Muscle of back (tissue), 11 donors: Measurements from ENCODE around the gene SORCS2. TPM values are rescaled to one million over a fixed set of nuclear protein-coding genes. Genes with fewer than 3 reads are reported as not detected.
A peak's percentile ranks its signal among the peaks of the same experiment; 100 is the strongest.

Source experiments
- DNase-seq, 3 donors: peaks; one replicate each; pipeline versions ENCODE4 v3.0.0 to v3.0.0-alpha.2; 2013
- polyA plus RNA-seq, 10 donors: library from polyadenylated mRNA; unstranded; fragments of 120-200 nt; gene quantifications; one replicate each; pipeline ENCODE4 v1.2.1, GENCODE V29; 2013; ENCODE audit not compliant: insufficient read length in 10 of 10

The SORCS2 gene
- polyA plus RNA-seq, 10 donors: 6.5 to 21.0 (median 10.8) TPM

- no peak for DNase-seq
Observed at GRCh38 chr4:7546152-7546808, 353.9 kb downstream of the SORCS2 start.

GRCh38 chr4:7546809-7547367 lies 354.6 kb downstream of the SORCS2 start:
- peak in 1 of 3 donors; percentile 7 for DNase-seq

- DNase-seq: no peak
Observed at GRCh38 chr4:7547368-7548040, 355.2 kb downstream of the SORCS2 start.

GRCh38 chr4:7549866-7550265 lies 357.5 kb downstream of the SORCS2 start:
- DNase-seq: peak in 1 of 3 donors; percentile 13

GRCh38 chr4:7552466-7552865 lies 360.1 kb downstream of the SORCS2 start:
- DNase-seq: no peak

- no peak for DNase-seq
Observed at GRCh38 chr4:7553280-7553679, 360.9 kb downstream of the SORCS2 start.

GRCh38 chr4:7554905-7555304 lies 362.6 kb downstream of the SORCS2 start:
- no peak for DNase-seq

- DNase-seq: no peak
Observed at GRCh38 chr4:7556558-7556957, 364.2 kb downstream of the SORCS2 start.

- peak in 1 of 3 donors; percentile 59 for DNase-seq
Observed at GRCh38 chr4:7557456-7557855, 365.1 kb downstream of the SORCS2 start.

- no peak for DNase-seq
Observed at GRCh38 chr4:7558436-7558835, 366.1 kb downstream of the SORCS2 start.

GRCh38 chr4:7559316-7559715 lies 367.0 kb downstream of the SORCS2 start:
- DNase-seq: no peak

- no peak for DNase-seq
Observed at GRCh38 chr4:7559741-7560395, 367.5 kb downstream of the SORCS2 start.

- no peak for DNase-seq
Observed at GRCh38 chr4:7561557-7561956, 369.2 kb downstream of the SORCS2 start.

- DNase-seq: no peak
Observed at GRCh38 chr4:7564242-7564641, 371.9 kb downstream of the SORCS2 start.

GRCh38 chr4:7565483-7565882 lies 373.1 kb downstream of the SORCS2 start:
- DNase-seq: no peak

- DNase-seq: no peak
Observed at GRCh38 chr4:7569810-7570783, 377.8 kb downstream of the SORCS2 start.

GRCh38 chr4:7571001-7571400 lies 378.7 kb downstream of the SORCS2 start:
- no peak for DNase-seq

- DNase-seq: no peak
Observed at GRCh38 chr4:7571701-7572100, 379.4 kb downstream of the SORCS2 start.

- DNase-seq: no peak
Observed at GRCh38 chr4:7572894-7573293, 380.6 kb downstream of the SORCS2 start.

- no peak for DNase-seq
Observed at GRCh38 chr4:7573576-7574091, 381.3 kb downstream of the SORCS2 start.

- no peak for DNase-seq
Observed at GRCh38 chr4:7574287-7575014, 382.1 kb downstream of the SORCS2 start.
